ENCODE results near the gene ERN1. TPM values are rescaled to one million over a fixed set of nuclear protein-coding genes. Genes with fewer than 3 reads are reported as not detected.
"Not testable (repeated sequence)": the region's sequence is repeated elsewhere in the genome, so short reads cannot be mapped to it uniquely, and the experiment has no call there.

Gene ERN1
- polyA plus RNA-seq, 3 donors from 2014 or later = 30.7 to 52.9 (median 31.3) TPM

DNA sequence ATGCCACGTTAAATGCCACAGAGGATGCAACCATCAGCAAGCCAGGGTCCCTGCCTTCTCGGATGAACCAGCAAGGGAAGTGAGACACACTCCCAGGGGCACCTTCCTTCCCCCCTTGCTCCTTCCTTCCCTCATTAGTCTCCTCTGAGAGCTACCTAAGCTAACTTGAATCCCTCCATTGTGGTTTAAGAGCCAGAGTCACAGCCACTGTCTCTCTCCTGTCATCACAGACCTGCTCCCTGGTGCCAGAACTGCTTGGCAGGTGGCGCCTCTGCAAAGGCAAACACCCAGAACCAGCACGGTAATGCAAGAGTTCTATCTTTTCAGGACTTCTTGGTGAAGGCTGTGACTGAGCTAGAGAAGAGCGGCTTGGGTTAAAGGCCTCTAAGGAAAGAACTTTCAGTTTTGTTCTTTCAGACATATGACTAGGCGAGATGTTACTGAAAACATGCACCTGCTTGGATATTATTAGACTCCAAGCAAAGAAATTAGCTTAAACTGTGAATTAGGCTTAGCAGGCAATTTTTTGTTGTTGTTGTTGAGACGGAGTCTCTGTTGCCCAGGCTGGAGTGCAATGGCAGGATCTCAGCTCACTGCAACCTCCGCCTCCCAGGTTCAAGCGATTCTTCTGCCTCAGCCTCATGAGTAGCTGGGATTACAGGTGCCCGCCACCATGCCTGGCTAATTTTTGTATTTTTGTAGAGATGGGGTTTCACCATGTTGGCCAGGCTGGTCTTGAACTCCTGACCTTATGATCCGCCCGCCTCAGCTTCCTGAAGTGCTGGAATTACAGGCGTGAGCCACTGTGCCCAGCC is 8.8 kb downstream of the ERN1 start:
- peak in 1 of 3 donors; percentile 15 for DNase-seq
- Mint-ChIP-seq H3K36me3 (peaks cover 9 to 13% (median 10%) of the 10 kb centered on the region in 3 donors), H3K4me1 (peaks cover 48 to 86% of the 10 kb centered on the region in 2 donors), H3K4me3 (peak overlapping the region; percentile 50 to 82 (median 75)), H3K27ac (peak overlapping the region; percentile 66 to 91 (median 86))
- H3K27me3 Mint-ChIP-seq (ENCODE audit: low read depth in 3 of 3); H3K9me3 Mint-ChIP-seq: not testable (repeated sequence)

- Mint-ChIP-seq H3K36me3 (peaks cover 9 to 13% (median 10%) of the 10 kb centered on the region in 3 donors), H3K27me3 (ENCODE audit: low read depth in 3 of 3) (peaks cover 0 to 5% (median 0%) of the 10 kb centered on the region in 3 donors), H3K27ac (peak overlapping the region; percentile 66 to 91 (median 86)), H3K4me1 (peaks cover 46 to 86% of the 10 kb centered on the region in 2 donors), H3K9me3 (no peaks in the 10 kb centered on the region), H3K4me3 (peak overlapping the region in 4 of 5 donors; percentile 53 to 82 (median 66))
- no peak for DNase-seq
Observed at GRCh38 chr17:64120159-64120810, 9.7 kb downstream of the ERN1 start.

DNA sequence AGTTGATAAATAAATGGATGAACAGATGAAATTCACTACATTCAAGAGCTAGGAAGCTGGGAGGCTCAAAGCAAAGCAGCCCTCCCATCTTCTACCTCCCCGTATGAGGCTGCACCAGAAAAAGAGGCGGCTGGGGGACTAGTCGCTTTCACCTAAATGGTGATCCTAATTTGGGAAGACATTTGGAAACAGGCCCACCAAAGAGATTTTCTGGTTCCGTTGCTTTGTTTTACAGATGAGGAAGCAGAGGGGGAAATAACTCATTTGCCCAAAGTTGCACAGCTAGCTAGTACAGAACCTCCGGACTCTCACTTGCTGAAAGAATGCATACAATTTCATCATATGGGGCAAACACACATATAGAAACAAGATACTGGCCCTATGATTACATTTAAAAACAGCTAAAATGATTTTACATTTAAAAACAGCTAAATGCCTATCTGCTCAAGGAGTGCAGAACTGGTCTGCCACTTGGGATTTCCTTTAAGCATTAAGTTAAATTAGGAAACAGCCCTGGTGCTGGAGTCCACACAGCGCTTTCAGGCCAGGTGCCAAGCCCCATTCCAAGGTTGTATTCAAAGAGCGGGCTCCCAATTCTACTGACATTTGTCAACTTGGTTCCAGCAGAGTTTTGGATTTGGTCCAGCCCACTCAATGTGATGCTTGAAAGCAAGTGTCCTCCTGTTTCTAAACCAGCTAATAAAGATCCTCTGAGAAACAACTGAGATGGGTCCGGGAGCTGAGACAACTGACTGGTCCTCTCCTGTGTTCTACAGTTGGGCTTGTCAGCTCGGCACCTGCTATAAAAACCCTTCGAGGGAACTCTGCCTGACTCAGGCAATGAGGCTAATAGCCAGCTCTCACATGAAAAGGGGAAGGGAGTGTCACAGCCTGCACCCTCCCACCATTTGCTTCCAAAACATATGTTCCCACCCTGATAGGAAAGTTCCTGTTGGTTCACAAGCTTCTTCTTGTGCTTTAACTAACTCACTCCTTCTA is 11.7 kb downstream of the ERN1 start:
- H3K27ac Mint-ChIP-seq = peak overlapping the region in 3 of 6 donors; percentile 28 to 60 (median 51)

GRCh38 chr17:64115822-64116534 is 14.0 kb downstream of the ERN1 start:
- no peak overlapping the region for H3K4me3 Mint-ChIP-seq
- no peak for DNase-seq
- H3K27ac Mint-ChIP-seq = peak overlapping the region in 1 of 6 donors; percentile 16

More for the DNA sequence above, 11.7 kb downstream of the ERN1 start:
- H3K4me3 Mint-ChIP-seq = no peak overlapping the region
- H3K36me3 Mint-ChIP-seq = peaks cover 0 to 3% (median 3%) of the 10 kb centered on the region in 3 donors
- peaks cover 0 to 5% (median 0%) of the 10 kb centered on the region in 3 donors for H3K27me3 Mint-ChIP-seq (ENCODE audit: low read depth in 3 of 3)
- no peak for DNase-seq
- no peaks in the 10 kb centered on the region for H3K9me3 Mint-ChIP-seq
- H3K4me1 Mint-ChIP-seq = peaks cover 49 to 80% of the 10 kb centered on the region in 2 donors

DNA sequence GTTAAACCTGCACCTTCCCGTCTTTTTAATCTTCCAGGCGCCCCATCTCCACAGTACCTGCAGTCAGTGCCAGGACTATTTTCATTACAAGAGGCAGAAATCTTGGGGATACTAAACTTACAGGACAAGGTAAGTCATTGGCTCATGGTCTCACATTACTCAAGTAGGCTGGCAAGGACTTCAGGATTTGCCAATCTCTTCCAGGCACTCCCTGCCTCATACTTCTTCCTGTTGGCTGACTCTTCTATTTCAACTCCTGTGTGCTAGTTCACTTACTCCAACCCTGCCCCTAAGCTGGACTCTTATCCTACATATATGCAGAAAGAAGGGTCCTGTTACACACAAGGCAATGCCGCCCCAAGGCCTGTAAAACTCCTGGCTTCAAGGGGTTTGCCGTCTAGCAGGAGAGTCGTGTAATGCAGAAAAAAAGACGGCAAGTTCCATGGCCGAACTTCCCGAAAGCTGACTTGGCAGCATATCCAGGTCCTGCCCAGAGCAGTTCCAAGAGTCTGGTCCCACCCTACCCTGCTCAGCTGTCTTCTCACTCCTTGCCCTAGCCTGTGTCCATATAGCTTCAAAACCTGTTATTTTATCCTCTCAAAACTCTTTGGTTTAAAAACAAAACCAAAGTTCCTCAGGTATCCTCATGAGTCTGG is 14.8 kb downstream of the ERN1 start:
- H3K27ac Mint-ChIP-seq = peak overlapping the region in 1 of 6 donors; percentile 16
- H3K9me3 Mint-ChIP-seq = no peaks in the 10 kb centered on the region
- peaks cover 35 to 65% of the 10 kb centered on the region in 2 donors for H3K4me1 Mint-ChIP-seq
- H3K4me3 Mint-ChIP-seq = no peak overlapping the region
- DNase-seq = no peak
- H3K27me3 Mint-ChIP-seq (ENCODE audit: low read depth in 3 of 3) = peaks cover 0 to 5% (median 0%) of the 10 kb centered on the region in 3 donors
- H3K36me3 Mint-ChIP-seq = peaks cover 0 to 8% (median 3%) of the 10 kb centered on the region in 3 donors

More at GRCh38 chr17:64115822-64116534, 14.0 kb downstream of the ERN1 start:
- peaks cover 39 to 65% of the 10 kb centered on the region in 2 donors for H3K4me1 Mint-ChIP-seq
- H3K27me3 Mint-ChIP-seq (ENCODE audit: low read depth in 3 of 3) = peaks cover 0 to 5% (median 0%) of the 10 kb centered on the region in 3 donors
- peaks cover 0 to 8% (median under 1%) of the 10 kb centered on the region in 3 donors for H3K36me3 Mint-ChIP-seq
- H3K9me3 Mint-ChIP-seq = no peaks in the 10 kb centered on the region

GRCh38 chr17:64113006-64113405 is 16.9 kb downstream of the ERN1 start:
- peaks cover 38 to 71% of the 10 kb centered on the region in 2 donors for H3K4me1 Mint-ChIP-seq
- peak overlapping the region in 1 of 6 donors; percentile 19 for H3K27ac Mint-ChIP-seq
- no peak for DNase-seq
- H3K9me3 Mint-ChIP-seq = no peaks in the 10 kb centered on the region
- H3K36me3 Mint-ChIP-seq = peaks cover 0 to 8% (median 3%) of the 10 kb centered on the region in 3 donors
- peaks cover 0 to 3% (median 0%) of the 10 kb centered on the region in 3 donors for H3K27me3 Mint-ChIP-seq (ENCODE audit: low read depth in 3 of 3)
- no peak overlapping the region for H3K4me3 Mint-ChIP-seq

- H3K4me3 Mint-ChIP-seq = no peak overlapping the region
- H3K27ac Mint-ChIP-seq = no peak overlapping the region
- H3K27me3 Mint-ChIP-seq (ENCODE audit: low read depth in 3 of 3) = peaks cover 0 to 5% (median 0%) of the 10 kb centered on the region in 3 donors
- peaks cover 46 to 74% of the 10 kb centered on the region in 2 donors for H3K4me1 Mint-ChIP-seq
- peaks cover 0 to 5% (median 3%) of the 10 kb centered on the region in 3 donors for H3K36me3 Mint-ChIP-seq
- DNase-seq = no peak
- H3K9me3 Mint-ChIP-seq = no peaks in the 10 kb centered on the region
Observed at GRCh38 chr17:64111831-64112230, 18.1 kb downstream of the ERN1 start.

GRCh38 chr17:64110379-64111152 is 19.4 kb downstream of the ERN1 start:
- Mint-ChIP-seq H3K4me1 (peaks cover 51 to 76% of the 10 kb centered on the region in 2 donors), H3K27ac (peak overlapping the region in 1 of 6 donors; percentile 9), H3K36me3 (peaks cover 0 to 5% (median 3%) of the 10 kb centered on the region in 3 donors), H3K9me3 (no peaks in the 10 kb centered on the region), H3K27me3 (ENCODE audit: low read depth in 3 of 3) (peaks cover 0 to 6% (median 0%) of the 10 kb centered on the region in 3 donors), H3K4me3 (no peak overlapping the region)
- DNase-seq = no peak

GRCh38 chr17:64109400-64109799 is 20.5 kb downstream of the ERN1 start:
- no peak for DNase-seq
- peaks cover 41 to 64% of the 10 kb centered on the region in 2 donors for H3K4me1 Mint-ChIP-seq
- peaks cover 0 to 5% (median 0%) of the 10 kb centered on the region in 3 donors for H3K27me3 Mint-ChIP-seq (ENCODE audit: low read depth in 3 of 3)
- no peaks in the 10 kb centered on the region for H3K9me3 Mint-ChIP-seq
- peaks cover 0 to 5% (median 3%) of the 10 kb centered on the region in 3 donors for H3K36me3 Mint-ChIP-seq
- H3K4me3 Mint-ChIP-seq = no peak overlapping the region
- H3K27ac Mint-ChIP-seq = peak overlapping the region in 5 of 6 donors; percentile 13 to 72 (median 43)

- peaks cover 0 to 5% (median 4%) of the 10 kb centered on the region in 3 donors for H3K36me3 Mint-ChIP-seq
- H3K4me1 Mint-ChIP-seq = peaks cover 52 to 72% of the 10 kb centered on the region in 2 donors
- H3K9me3 Mint-ChIP-seq = no peaks in the 10 kb centered on the region
- peaks cover 0 to 5% (median 0%) of the 10 kb centered on the region in 3 donors for H3K27me3 Mint-ChIP-seq (ENCODE audit: low read depth in 3 of 3)
- no peak for DNase-seq
- peak overlapping the region; percentile 10 to 93 (median 68) for H3K27ac Mint-ChIP-seq
- peak overlapping the region in 2 of 5 donors; percentile 5 to 15 for H3K4me3 Mint-ChIP-seq
Observed at GRCh38 chr17:64107500-64108236, 22.3 kb downstream of the ERN1 start.

- Mint-ChIP-seq H3K4me1 (peaks cover 56 to 74% of the 10 kb centered on the region in 2 donors), H3K36me3 (peaks cover 0 to 8% (median 3%) of the 10 kb centered on the region in 3 donors), H3K4me3 (peak overlapping the region in 1 of 5 donors; percentile 22), H3K27me3 (ENCODE audit: low read depth in 3 of 3) (peaks cover 0 to 5% (median 0%) of the 10 kb centered on the region in 3 donors), H3K9me3 (no peaks in the 10 kb centered on the region), H3K27ac (peak overlapping the region; percentile 10 to 93 (median 69))
- DNase-seq = no peak
Observed at GRCh38 chr17:64106918-64107317, 23.0 kb downstream of the ERN1 start.
